NT2/D1 (cell line): ENCODE measurements around the gene SMTN.

ENCODE experiments used
- SUZ12 ChIP-seq: IDR thresholded peaks from 2 replicates; pipeline ENCODE4 v1.6.1; 2011; ENCODE audit not compliant: insufficient read length, insufficient read depth; ENCODE audit errors: extremely low read depth
- YY1 ChIP-seq: IDR thresholded peaks from 2 replicates; pipeline ENCODE4 v1.6.1; 2011; ENCODE audit not compliant: insufficient read length, insufficient read depth

- TF ChIP-seq YY1: no peak
- no peak for TF ChIP-seq SUZ12
Observed at GRCh38 chr22:31086703-31087330, 5.7 kb downstream of the SMTN start.
